Ecto neural progenitor cell (in vitro differentiated cells): ENCODE data around the gene QRICH2.
A peak's percentile ranks its signal among the peaks of the same experiment; 100 is the strongest.
"Not testable (repeated sequence)": the region's sequence is repeated elsewhere in the genome, so short reads cannot be mapped to it uniquely, and the experiment has no call there.

ENCODE experiments used
- DNase-seq: peaks from one replicate; pipeline ENCODE4 v3.0.0-alpha.2; 2018; ENCODE audit warnings: low spot score

The QRICH2 gene

GRCh38 chr17:76247304-76247703 is 60.8 kb downstream of the QRICH2 start:
- DNase-seq = no peak

GRCh38 chr17:76246080-76247066 is 61.7 kb downstream of the QRICH2 start:
- no peak for DNase-seq

- not testable (repeated sequence) for DNase-seq
Measured at GRCh38 chr17:76244721-76245120, 63.4 kb downstream of the QRICH2 start.

- DNase-seq = peak; percentile 43
Measured at GRCh38 chr17:76243826-76244679, 64.0 kb downstream of the QRICH2 start.

- peak; percentile 45 for DNase-seq
Measured at GRCh38 chr17:76241691-76242255, 66.3 kb downstream of the QRICH2 start.

- DNase-seq = no peak
Measured at GRCh38 chr17:76241204-76241538, 66.9 kb downstream of the QRICH2 start.

GRCh38 chr17:76240461-76241203 is 67.4 kb downstream of the QRICH2 start, which contains the start of gene RNF157:
RNF157 (minus strand) TSS chr17:76240493; CDS start chr17:76240240, 253 bp downstream.
- peak; percentile 94 for DNase-seq

GRCh38 chr17:76239538-76240274 is 68.4 kb downstream of the QRICH2 start:
- peak; percentile 79 for DNase-seq

- peak; percentile 32 for DNase-seq
Measured at GRCh38 chr17:76238847-76239537, 69.1 kb downstream of the QRICH2 start.

- no peak for DNase-seq
Measured at GRCh38 chr17:76237859-76238313, 70.2 kb downstream of the QRICH2 start.

- DNase-seq = no peak
Measured at GRCh38 chr17:76236603-76237002, 71.5 kb downstream of the QRICH2 start.

- no peak for DNase-seq
Measured at GRCh38 chr17:76235883-76236282, 72.2 kb downstream of the QRICH2 start.

- DNase-seq = peak; percentile 11
Measured at GRCh38 chr17:76234354-76234679, 73.8 kb downstream of the QRICH2 start.

- peak; percentile 22 for DNase-seq
Measured at GRCh38 chr17:76233588-76234353, 74.3 kb downstream of the QRICH2 start.

GRCh38 chr17:76232342-76232741 is 75.7 kb downstream of the QRICH2 start:
- DNase-seq = no peak

- DNase-seq = peak; percentile 13
Measured at GRCh38 chr17:76226749-76227148, 81.3 kb downstream of the QRICH2 start.

- DNase-seq = not testable (repeated sequence)
Measured at GRCh38 chr17:76225373-76226086, 82.5 kb downstream of the QRICH2 start.
